GM18951 (cell line): ENCODE measurements around the gene NKAIN1.

Experiments used
- POLR2A ChIP-seq: IDR thresholded peaks from 4 replicates; pipeline ENCODE4 v1.6.1; 2011; ENCODE audit warnings: mild to moderate bottlenecking; ENCODE audit not compliant: insufficient read length, insufficient read depth; ENCODE audit errors: extremely low read depth
- in situ Hi-C: fragments of 300-500 bp; cut with MboI; formaldehyde crosslinking; loops from one replicate; pipeline ENCODE4 v1.12.0; 2022; ENCODE audit warnings: low sequenced_read_pairs, mixed read lengths, inconsistent platforms; ENCODE audit not compliant: unreplicated experiment

NKAIN1 gene

GRCh38 chr1:31224068-31224467 is 15.6 kb downstream of the NKAIN1 start:
- no peak for TF ChIP-seq POLR2A
- in situ Hi-C loops = no loop called here

- in situ Hi-C loops = no loop called here
- TF ChIP-seq POLR2A = no peak
These were observed 17.5 kb downstream of the NKAIN1 start for GRCh38 chr1:31222176-31222575.

GRCh38 chr1:31221072-31221471 is 18.6 kb downstream of the NKAIN1 start:
- no peak for TF ChIP-seq POLR2A
- in situ Hi-C loops = no loop called here

GRCh38 chr1:31219489-31219888 is 20.2 kb downstream of the NKAIN1 start:
- in situ Hi-C loops = no loop called here
- no peak for TF ChIP-seq POLR2A

- in situ Hi-C loops = no loop called here
- TF ChIP-seq POLR2A = no peak
These were observed 21.0 kb downstream of the NKAIN1 start for GRCh38 chr1:31218705-31219104.

- in situ Hi-C loops = no loop called here
- TF ChIP-seq POLR2A = no peak
These were observed 23.7 kb downstream of the NKAIN1 start for GRCh38 chr1:31216016-31216415.

- in situ Hi-C loops = no loop called here
These were observed 24.6 kb downstream of the NKAIN1 start for GRCh38 chr1:31215065-31215570.

GRCh38 chr1:31214316-31215064 is 25.2 kb downstream of the NKAIN1 start:
- TF ChIP-seq POLR2A = no peak

More at GRCh38 chr1:31215065-31215570, 24.6 kb downstream of the NKAIN1 start:
- no peak for TF ChIP-seq POLR2A

GRCh38 chr1:31208361-31208945 is 31.2 kb downstream of the NKAIN1 start:
- in situ Hi-C loops = no loop called here
- TF ChIP-seq POLR2A = no peak

More at GRCh38 chr1:31214316-31215064, 25.2 kb downstream of the NKAIN1 start:
- in situ Hi-C loops = no loop called here

- no peak for TF ChIP-seq POLR2A
- in situ Hi-C loops = no loop called here
These were observed 32.1 kb downstream of the NKAIN1 start for GRCh38 chr1:31207569-31207968.

GRCh38 chr1:31207046-31207445 is 32.6 kb downstream of the NKAIN1 start:
- no peak for TF ChIP-seq POLR2A

GRCh38 chr1:31203215-31203614 is 36.5 kb downstream of the NKAIN1 start:
- in situ Hi-C loops = no loop called here
- no peak for TF ChIP-seq POLR2A

More at GRCh38 chr1:31207046-31207445, 32.6 kb downstream of the NKAIN1 start:
- in situ Hi-C loops = no loop called here

GRCh38 chr1:31201931-31202360 is 37.7 kb downstream of the NKAIN1 start:
- in situ Hi-C loops = no loop called here
- TF ChIP-seq POLR2A = no peak

- TF ChIP-seq POLR2A = no peak
- in situ Hi-C loops = no loop called here
These were observed 39.7 kb downstream of the NKAIN1 start for GRCh38 chr1:31199949-31200348.
